ENCODE measurements around the gene OR8J3. TPM values are rescaled to one million over a fixed set of nuclear protein-coding genes. Genes with fewer than 3 reads are reported as not detected.

The OR8J3 gene
- total RNA-seq, 8 experiments from 2014 or later, result 0.14 TPM; not detected in 7

- WGBS, 10 experiments, result 0 to 94% (median 40%) methylated on average over 1 to 3 of the region's 3 CpGs; no CpG with 5 or more reads in 1 of the 10 experiments
- Histone ChIP-seq H3K4me1 (replicated peaks in 1 of 2) (no peaks in the 10 kb centered on the region), H3K27ac (no peak overlapping the region), H3K4me3 (no peak overlapping the region)
- in situ Hi-C loops (cut with MboI; ENCODE audit: low pct_unique_long_range_greater_than_20kb in 2 of 9, low sequenced_read_pairs in 9 of 9, unreplicated experiment in 9 of 9), result no loop called here
- no peak for ATAC-seq (replicated peaks in 6 of 8)
Observed at GRCh38 chr11:56089697-56090096, 50.3 kb downstream of the OR8J3 start.

Other genes with a start within 250 kb of the OR8J3 start
- under 1 TPM in 1 of 8 experiments, not detected in 7; 0.52 TPM for gene OR5W2, start 225.6 kb downstream of the OR8J3 start, total RNA-seq
- under 1 TPM in 2 of 8 experiments, not detected in 6; 0.21 to 0.76 TPM for gene OR5I1, start 203.8 kb downstream of the OR8J3 start, total RNA-seq
- gene OR10AG1, start 170.3 kb downstream of the OR8J3 start, total RNA-seq, result under 1 TPM in 3 of 8 experiments, not detected in 5; 0.05 to 0.33 (median 0.13) TPM
- gene OR5F1, start 145.6 kb downstream of the OR8J3 start, total RNA-seq, result under 1 TPM in 2 of 8 experiments, not detected in 6; 0.36 to 0.95 TPM
- under 1 TPM in 5 of 8 experiments, not detected in 3; 0.04 to 0.28 (median 0.05) TPM for gene OR5AS1, start 112.5 kb downstream of the OR8J3 start, total RNA-seq
- gene OR8I2, start 46.9 kb downstream of the OR8J3 start, total RNA-seq, result under 1 TPM in 2 of 8 experiments, not detected in 6; 0.45 to 0.47 TPM
- under 1 TPM in 3 of 8 experiments, not detected in 5; 0.18 to 0.59 (median 0.47) TPM for gene OR8H2, start 36.5 kb downstream of the OR8J3 start, total RNA-seq
- under 1 TPM in 1 of 8 experiments, not detected in 7; 0.49 TPM for gene OR8H3, start 17.8 kb downstream of the OR8J3 start, total RNA-seq
- gene OR8K5, start 20.1 kb upstream of the OR8J3 start, total RNA-seq, result under 1 TPM in 1 of 8 experiments, not detected in 7; 0.33 TPM
- gene OR5J2, start 36.4 kb upstream of the OR8J3 start, total RNA-seq, result not detected
- gene OR5T2, start 94.1 kb upstream of the OR8J3 start, total RNA-seq, result under 1 TPM in 2 of 8 experiments, not detected in 6; 0.15 to 0.38 TPM
- not detected for gene OR5T3, start 112.1 kb upstream of the OR8J3 start, total RNA-seq
- under 1 TPM in 1 of 8 experiments, not detected in 7; 0.38 TPM for gene OR5T1, start 134.0 kb upstream of the OR8J3 start, total RNA-seq
- under 1 TPM in 1 of 8 experiments, not detected in 7; 0.09 TPM for gene OR8H1, start 152.1 kb upstream of the OR8J3 start, total RNA-seq
- not detected for gene OR8K3, start 174.9 kb upstream of the OR8J3 start, total RNA-seq
- gene OR8K1, start 205.8 kb upstream of the OR8J3 start, total RNA-seq, result not detected
- under 1 TPM in 1 of 8 experiments, not detected in 7; 0.33 TPM for gene OR8J1, start 214.1 kb upstream of the OR8J3 start, total RNA-seq
- gene OR8U1, start 235.4 kb upstream of the OR8J3 start, total RNA-seq, result under 1 TPM in 1 of 8 experiments, not detected in 7; 0.33 TPM